ENCODE data around the gene MLEC. TPM values are rescaled to one million over a fixed set of nuclear protein-coding genes. Genes with fewer than 3 reads are reported as not detected.
"Not testable (repeated sequence)": the region's sequence is repeated elsewhere in the genome, so short reads cannot be mapped to it uniquely, and the experiment has no call there.

The MLEC gene
- total and polyA plus RNA-seq, 3 donors from 2014 or later, result 93.2 to 130 (median 104) TPM

DNA sequence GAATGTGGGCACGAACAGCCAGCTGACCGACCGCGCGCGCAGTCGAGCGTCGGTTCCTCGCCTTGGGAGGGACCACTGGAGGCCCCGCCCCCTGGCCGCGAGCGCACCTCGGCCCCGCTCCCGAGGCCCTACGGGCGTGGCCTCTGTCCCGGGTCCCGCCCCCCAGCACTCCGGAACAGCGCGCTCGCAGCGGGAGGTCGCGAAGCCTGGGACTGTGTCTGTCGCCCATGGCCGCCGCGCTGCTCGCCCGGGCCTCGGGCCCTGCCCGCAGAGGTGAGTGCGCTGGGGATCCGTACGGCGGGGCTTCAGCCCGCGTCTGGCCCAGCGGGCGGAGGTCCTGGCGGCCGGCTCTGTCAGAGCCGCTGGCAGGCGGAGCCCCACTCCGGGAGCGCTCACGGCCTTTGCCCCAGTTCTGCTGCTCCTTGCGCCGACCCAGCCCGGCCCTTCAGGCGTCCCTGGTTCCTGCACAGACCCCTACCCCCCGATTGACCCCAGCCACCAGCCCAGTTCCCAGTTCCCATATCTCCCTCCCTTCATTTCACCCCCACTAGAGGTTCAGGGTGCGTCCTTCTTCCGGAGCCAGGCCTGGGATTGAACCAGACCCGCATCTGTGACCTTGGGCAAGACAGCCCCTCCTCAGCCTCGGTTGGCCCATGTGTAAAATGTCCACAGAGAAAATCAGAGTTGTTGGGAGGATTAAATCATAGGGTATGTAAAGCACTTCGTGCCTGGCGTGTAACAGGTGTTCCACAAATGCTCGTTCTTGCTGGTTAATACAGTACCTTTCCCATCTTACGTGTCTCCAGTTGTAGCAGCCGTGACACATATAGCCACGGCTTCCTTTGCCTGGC, 38.9 kb downstream of the MLEC start, which contains the start of gene ACADS:
ACADS (plus strand) TSS at position 168 of the 851 bp plus-strand sequence; CDS start at position 228, 60 bp downstream.
- no peaks in the 10 kb centered on the region for H3K36me3 ChIP-seq (ENCODE audit: low read depth, missing control alignments)
- no peaks in the 10 kb centered on the region for H3K27me3 ChIP-seq
- H3K9me3 ChIP-seq, result no peaks in the 10 kb centered on the region
- intact Hi-C loops (cut with DNase I; ENCODE audit: low total_unique reads), result no loop called here
- H3K4me3 ChIP-seq, result peak within 1 kb of the TSS; percentile 62 to 70
- peak within 1 kb of the TSS; percentile 68 to 72 for H3K27ac ChIP-seq
- WGBS, 2 donors, result 8 to 10% methylated on average over 37 of the region's 66 CpGs
- H3K4me1 ChIP-seq, result peaks cover 6% of the 10 kb centered on the region
- no peak for TF ChIP-seq POLR2A (IDR thresholded peaks at IDR 0.05)
- TF ChIP-seq, protein P1, sequence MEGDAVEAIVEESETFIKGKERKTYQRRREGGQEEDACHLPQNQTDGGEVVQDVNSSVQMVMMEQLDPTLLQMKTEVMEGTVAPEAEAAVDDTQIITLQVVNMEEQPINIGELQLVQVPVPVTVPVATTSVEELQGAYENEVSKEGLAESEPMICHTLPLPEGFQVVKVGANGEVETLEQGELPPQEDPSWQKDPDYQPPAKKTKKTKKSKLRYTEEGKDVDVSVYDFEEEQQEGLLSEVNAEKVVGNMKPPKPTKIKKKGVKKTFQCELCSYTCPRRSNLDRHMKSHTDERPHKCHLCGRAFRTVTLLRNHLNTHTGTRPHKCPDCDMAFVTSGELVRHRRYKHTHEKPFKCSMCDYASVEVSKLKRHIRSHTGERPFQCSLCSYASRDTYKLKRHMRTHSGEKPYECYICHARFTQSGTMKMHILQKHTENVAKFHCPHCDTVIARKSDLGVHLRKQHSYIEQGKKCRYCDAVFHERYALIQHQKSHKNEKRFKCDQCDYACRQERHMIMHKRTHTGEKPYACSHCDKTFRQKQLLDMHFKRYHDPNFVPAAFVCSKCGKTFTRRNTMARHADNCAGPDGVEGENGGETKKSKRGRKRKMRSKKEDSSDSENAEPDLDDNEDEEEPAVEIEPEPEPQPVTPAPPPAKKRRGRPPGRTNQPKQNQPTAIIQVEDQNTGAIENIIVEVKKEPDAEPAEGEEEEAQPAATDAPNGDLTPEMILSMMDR (IDR thresholded peaks at IDR 0.05), result no peak
- DNase-seq, result peak; percentile 93

DNA sequence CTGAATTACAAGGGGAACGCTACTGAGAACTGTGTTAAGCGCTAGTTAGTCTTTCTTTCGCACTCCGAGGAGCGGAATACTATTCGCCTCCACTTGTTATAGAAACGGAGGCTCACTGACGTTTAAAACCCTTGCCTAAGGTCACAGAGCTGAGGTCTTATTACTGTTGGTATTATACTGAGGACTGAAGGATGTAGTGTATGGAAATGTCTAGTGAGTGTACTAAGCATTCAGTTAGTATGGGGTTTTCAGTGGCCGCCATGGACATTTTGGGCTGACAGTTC, 39.5 kb downstream of the MLEC start:
- peaks cover 6% of the 10 kb centered on the region for H3K4me1 ChIP-seq
- WGBS, 2 donors, result 68 to 74% methylated on average over 9 of the region's 9 CpGs
- H3K27me3 ChIP-seq, result no peaks in the 10 kb centered on the region
- TF ChIP-seq, protein P1 (IDR thresholded peaks at IDR 0.05), result no peak
- TF ChIP-seq POLR2A (IDR thresholded peaks at IDR 0.05), result no peak
- H3K36me3 ChIP-seq (ENCODE audit: low read depth, missing control alignments), result no peaks in the 10 kb centered on the region
- DNase-seq, result no peak
- no peaks in the 10 kb centered on the region for H3K9me3 ChIP-seq
- peak overlapping the region in 1 of 2 donors; percentile 70 for H3K4me3 ChIP-seq
- H3K27ac ChIP-seq, result no peak overlapping the region
- intact Hi-C loops (cut with DNase I; ENCODE audit: low total_unique reads), result no loop called here

DNA sequence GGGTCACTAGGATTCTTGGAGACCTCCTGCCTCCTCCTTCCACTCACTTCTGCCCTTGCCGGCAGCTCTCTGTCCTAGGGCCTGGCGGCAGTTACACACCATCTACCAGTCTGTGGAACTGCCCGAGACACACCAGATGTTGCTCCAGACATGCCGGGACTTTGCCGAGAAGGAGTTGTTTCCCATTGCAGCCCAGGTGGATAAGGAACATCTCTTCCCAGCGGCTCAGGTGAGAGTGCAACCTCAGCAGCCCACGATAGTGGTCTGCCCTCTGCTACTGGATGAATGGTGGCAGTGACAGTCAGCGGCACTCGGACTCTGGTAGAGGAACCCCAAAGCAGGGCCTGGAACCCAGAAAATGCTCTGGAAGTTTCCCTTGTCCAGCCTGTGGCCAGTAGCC, 40.0 kb downstream of the MLEC start:
- no peaks in the 10 kb centered on the region for H3K27me3 ChIP-seq
- TF ChIP-seq POLR2A (IDR thresholded peaks at IDR 0.05), result no peak
- TF ChIP-seq, protein P1 (IDR thresholded peaks at IDR 0.05), result no peak
- H3K4me3 ChIP-seq, result no peak overlapping the region
- H3K36me3 ChIP-seq (ENCODE audit: low read depth, missing control alignments), result no peaks in the 10 kb centered on the region
- no peak overlapping the region for H3K27ac ChIP-seq
- WGBS, 2 donors, result 94 to 95% methylated on average over 9 of the region's 9 CpGs
- DNase-seq, result no peak
- intact Hi-C loops (cut with DNase I; ENCODE audit: low total_unique reads), result no loop called here
- H3K4me1 ChIP-seq, result peaks cover 6% of the 10 kb centered on the region
- no peaks in the 10 kb centered on the region for H3K9me3 ChIP-seq

GRCh38 chr12:120732198-120732597, 45.2 kb downstream of the MLEC start:
- H3K4me3 ChIP-seq; H3K9me3 ChIP-seq; H3K36me3 ChIP-seq (ENCODE audit: low read depth, missing control alignments); DNase-seq; intact Hi-C loops (cut with DNase I; ENCODE audit: low total_unique reads); H3K27ac ChIP-seq; H3K27me3 ChIP-seq; H3K4me1 ChIP-seq: not testable (repeated sequence)
- 92% methylated on average over 12 to 25 of the region's 35 CpGs for WGBS, 2 donors

GRCh38 chr12:120733574-120733973, 46.6 kb downstream of the MLEC start:
- intact Hi-C loops (cut with DNase I; ENCODE audit: low total_unique reads), result no loop called here
- 85 to 91% methylated on average over 3 of the region's 3 CpGs for WGBS, 2 donors
- TF ChIP-seq, protein P1 (IDR thresholded peaks at IDR 0.05), result no peak

More at GRCh38 chr12:120733574-120733973, 46.6 kb downstream of the MLEC start:
- Histone ChIP-seq H3K4me1 (no peaks in the 10 kb centered on the region), H3K36me3 (ENCODE audit: low read depth, missing control alignments) (no peaks in the 10 kb centered on the region), H3K27ac (no peak overlapping the region), H3K9me3 (no peaks in the 10 kb centered on the region), H3K27me3 (no peaks in the 10 kb centered on the region), H3K4me3 (no peak overlapping the region)
- no peak for DNase-seq
